Endothelial cell of umbilical vein (primary cell): ENCODE results near the gene MBD5.

ENCODE experiments used
- CTCF ChIP-seq, 2 donors: IDR thresholded peaks; 1 replicate in 1 of 2; 2 replicates in 1 of 2; pipeline ENCODE4 v1.5.1; 2011; ENCODE audit warnings: low read length in 2 of 2, mild to moderate bottlenecking in 2 of 2, moderate library complexity in 2 of 2, control low read depth in 1 of 2, inconsistent platforms in 1 of 2, low read depth in 1 of 2; ENCODE audit not compliant: insufficient read depth in 1 of 2; ENCODE audit errors: extremely low read depth in 1 of 2
- EZH2 ChIP-seq: IDR thresholded peaks from 2 replicates; pipeline ENCODE4 v1.6.1; 2012; ENCODE audit warnings: borderline replicate concordance, low read depth, mild to moderate bottlenecking, moderate library complexity, low read length, inconsistent platforms; ENCODE audit not compliant: severe bottlenecking
- FOS ChIP-seq: IDR thresholded peaks from 2 replicates; pipeline ENCODE4 v1.6.1; 2011; ENCODE audit warnings: mild to moderate bottlenecking, low read length, moderate library complexity, borderline replicate concordance; ENCODE audit not compliant: insufficient read depth
- GATA2 ChIP-seq: IDR thresholded peaks from 2 replicates; pipeline ENCODE4 v1.7.0; 2011; ENCODE audit warnings: low read depth, mild to moderate bottlenecking, moderate library complexity, mixed read lengths, low read length; ENCODE audit not compliant: insufficient read length, insufficient read depth
- MYC ChIP-seq: IDR thresholded peaks from one replicate; pipeline ENCODE4 v1.6.1; 2011; ENCODE audit warnings: mild to moderate bottlenecking, low read depth, low read length
- POLR2A ChIP-seq: IDR thresholded peaks from 2 replicates; pipeline ENCODE4 v1.6.1; 2012; ENCODE audit warnings: low read depth, mild to moderate bottlenecking, control low read depth, low read length
- POLR2AphosphoS5 ChIP-seq: IDR thresholded peaks from 2 replicates; pipeline ENCODE4 v1.6.1; 2012; ENCODE audit warnings: low read depth, mild to moderate bottlenecking, control low read depth, low read length, moderate library complexity; ENCODE audit not compliant: insufficient read depth
- TF ChIP-seq, protein P1 (sequence below): IDR thresholded peaks from 2 replicates; pipeline ENCODE4 v1.6.1; 2011; ENCODE audit not compliant: insufficient read depth, insufficient read length

- no peak for TF ChIP-seq CTCF (IDR thresholded peaks at IDR 0.05; ENCODE audit: extremely low read depth in 1 of 2, insufficient read depth in 1 of 2, low read depth in 1 of 2, low read length in 2 of 2)
- no peak for TF ChIP-seq POLR2AphosphoS5
- no peak for TF ChIP-seq FOS
- no peak for TF ChIP-seq EZH2
- TF ChIP-seq POLR2A = no peak
- TF ChIP-seq, protein P1, sequence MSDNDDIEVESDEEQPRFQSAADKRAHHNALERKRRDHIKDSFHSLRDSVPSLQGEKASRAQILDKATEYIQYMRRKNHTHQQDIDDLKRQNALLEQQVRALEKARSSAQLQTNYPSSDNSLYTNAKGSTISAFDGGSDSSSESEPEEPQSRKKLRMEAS = no peak
- no peak for TF ChIP-seq MYC
- TF ChIP-seq GATA2 = no peak
Measured at GRCh38 chr2:148039783-148040182, 18.9 kb downstream of the MBD5 start.
